SH-SY5Y (cell line): ENCODE measurements around the gene COMMD6.

Experiments
- GATA2 ChIP-seq: IDR thresholded peaks from 2 replicates; pipeline ENCODE4 v1.6.1; 2011; ENCODE audit warnings: mild to moderate bottlenecking, low read depth, low read length
- GATA3 ChIP-seq: IDR thresholded peaks from 2 replicates; pipeline ENCODE4 v1.6.1; 2011; ENCODE audit warnings: low read depth, mild to moderate bottlenecking, low read length, moderate library complexity

- TF ChIP-seq GATA2 (no peak), GATA3 (no peak)
These were observed 55.4 kb downstream of the COMMD6 start, which contains the start of gene TBC1D4 for GRCh38 chr13:75482070-75482819.
